Stimulated activated naive CD4-positive, alpha-beta T cell (primary cell): ENCODE data around the gene LPP.

ENCODE experiments used
- DNase-seq, 6 experiments: peaks; one replicate each; lab custom pipeline; 2025; lab: John Stamatoyannopoulos, UW

The LPP gene

GRCh38 chr3:188137051-188137450, 16.9 kb upstream of the LPP start:
- DNase-seq, result no peak

DNA sequence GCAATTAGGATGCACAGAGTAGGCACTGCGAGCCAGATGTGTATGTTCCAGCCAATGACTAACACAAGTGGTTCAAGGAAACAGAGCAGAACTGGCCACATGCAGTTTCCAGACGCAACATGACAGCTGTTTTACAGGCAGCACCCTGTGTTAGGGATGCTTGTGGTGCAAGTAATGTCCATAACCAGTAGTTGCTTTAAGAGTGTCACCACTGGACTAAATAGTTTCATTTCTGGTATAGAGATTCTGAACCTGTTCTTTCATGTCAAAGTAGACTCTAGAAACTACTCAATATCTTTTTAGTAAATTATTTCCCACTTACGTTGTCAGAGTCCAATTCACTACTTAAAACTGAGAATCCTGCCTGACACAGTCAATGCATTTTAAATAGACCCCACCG, 14.5 kb upstream of the LPP start:
- no peak for DNase-seq

GRCh38 chr3:188146219-188146618, 7.7 kb upstream of the LPP start:
- DNase-seq, result no peak

DNA sequence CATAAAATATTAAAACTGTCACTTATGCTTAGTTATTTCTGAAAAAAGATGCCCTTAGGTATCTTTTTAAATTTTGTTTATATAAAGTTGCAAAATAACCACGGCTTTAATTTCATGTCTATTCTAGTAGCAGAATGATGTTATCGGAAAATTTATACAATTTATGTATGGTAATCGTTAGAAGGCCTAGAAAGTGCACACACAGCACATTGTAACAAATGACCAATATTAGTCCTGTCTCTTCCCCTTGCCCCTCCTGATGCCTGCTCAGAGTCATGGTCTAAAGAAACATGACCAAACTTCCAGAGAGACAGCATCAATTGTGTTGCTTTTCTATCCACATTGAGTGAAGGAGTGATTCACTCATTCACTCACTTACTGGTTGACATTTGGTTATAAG, 6.2 kb upstream of the LPP start:
- DNase-seq, result no peak

GRCh38 chr3:188148318-188148717, 5.6 kb upstream of the LPP start:
- peak in 1 of 6 experiments; percentile 4 for DNase-seq

DNA sequence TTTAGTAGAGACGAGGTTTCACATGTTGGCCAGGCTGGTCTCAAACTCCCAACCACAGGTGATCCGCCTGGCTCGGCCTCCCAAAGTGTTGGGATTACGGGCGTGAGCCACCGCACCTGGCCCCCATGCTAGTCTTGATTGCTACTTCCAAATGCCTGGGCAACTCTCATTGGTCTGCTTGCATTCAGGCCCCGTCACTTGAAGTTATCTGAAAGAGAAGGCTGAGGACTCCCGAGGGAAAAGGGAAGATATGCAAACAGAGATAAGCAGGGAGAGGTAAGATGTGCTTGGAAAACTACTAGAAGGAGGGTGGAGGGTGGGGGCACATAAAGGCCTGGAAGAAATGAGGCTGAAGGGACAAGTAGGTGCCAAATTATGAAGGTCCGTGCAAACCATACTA, 4.4 kb upstream of the LPP start:
- no peak for DNase-seq

DNA sequence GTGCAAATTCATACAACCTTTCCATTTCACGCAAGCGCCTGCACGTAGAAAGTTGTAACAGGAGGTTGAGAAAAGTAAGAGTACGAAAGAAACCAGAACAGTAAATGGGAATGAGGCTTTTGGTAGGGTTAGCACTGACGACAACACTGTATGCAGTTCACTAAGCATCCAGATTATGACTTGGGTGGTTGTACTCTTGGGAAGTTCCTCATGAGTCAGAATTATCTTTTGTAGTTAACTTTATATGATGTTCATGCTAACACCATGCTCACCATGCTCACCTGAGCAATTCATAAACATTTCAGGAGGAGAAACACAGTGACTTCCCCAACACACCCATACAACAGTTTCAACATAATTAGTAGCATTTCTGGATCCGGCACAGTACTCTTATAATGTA, 3.0 kb upstream of the LPP start:
- no peak for DNase-seq

DNA sequence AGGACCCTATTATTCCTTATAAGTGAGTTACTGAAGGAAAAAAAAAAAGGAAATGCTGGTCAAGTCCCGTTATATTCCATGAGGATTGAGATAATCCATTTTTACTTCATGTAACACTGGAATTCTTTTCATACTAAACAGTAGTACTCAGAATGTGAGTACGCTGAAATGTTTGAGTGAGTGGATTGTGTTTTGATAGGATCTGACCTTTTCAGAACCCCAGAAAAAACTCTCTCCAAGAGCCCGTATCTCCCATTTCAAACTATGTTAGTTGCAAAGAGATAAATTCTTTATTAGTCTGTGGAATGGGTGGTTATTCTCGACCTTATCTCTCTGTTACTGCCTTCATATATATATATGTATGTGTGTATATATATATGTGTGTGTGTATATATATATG, 2.5 kb upstream of the LPP start:
- DNase-seq, result no peak

- peak in 3 of 6 experiments; percentile 11 to 23 (median 18) for DNase-seq
These were observed 1.1 kb upstream of the LPP start for GRCh38 chr3:188152660-188153436.

DNA sequence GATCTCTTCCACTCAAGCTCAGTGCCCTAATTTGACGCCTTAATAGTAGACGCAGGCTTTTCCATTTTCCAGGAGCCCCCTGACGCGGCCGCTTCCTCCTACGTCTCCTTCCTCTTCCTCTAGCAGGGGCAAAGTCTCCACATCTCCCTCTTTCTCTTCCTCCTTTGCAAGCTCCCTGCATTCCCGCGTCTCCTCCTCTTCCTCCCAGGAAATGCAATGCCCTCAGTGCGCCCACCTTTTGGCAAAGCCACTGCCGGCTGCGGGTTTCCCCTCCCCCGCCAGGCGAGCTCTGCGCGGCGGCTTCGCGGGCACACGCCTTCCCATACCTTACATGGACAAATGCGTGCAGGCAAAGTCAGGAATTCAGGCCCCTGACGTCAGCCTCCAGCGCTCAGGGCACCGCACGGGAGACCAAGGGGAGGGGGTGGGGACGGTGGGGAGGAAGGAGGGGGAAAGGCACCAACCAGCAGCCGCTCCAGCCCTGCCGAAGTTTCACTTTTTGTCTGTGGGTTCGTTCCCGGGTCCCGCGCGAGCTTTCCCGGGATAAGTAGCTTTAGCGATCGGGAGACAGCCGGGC, 432 bp upstream of the LPP start:
- DNase-seq, result peak in 5 of 6 experiments; percentile 15 to 71 (median 54)

DNA sequence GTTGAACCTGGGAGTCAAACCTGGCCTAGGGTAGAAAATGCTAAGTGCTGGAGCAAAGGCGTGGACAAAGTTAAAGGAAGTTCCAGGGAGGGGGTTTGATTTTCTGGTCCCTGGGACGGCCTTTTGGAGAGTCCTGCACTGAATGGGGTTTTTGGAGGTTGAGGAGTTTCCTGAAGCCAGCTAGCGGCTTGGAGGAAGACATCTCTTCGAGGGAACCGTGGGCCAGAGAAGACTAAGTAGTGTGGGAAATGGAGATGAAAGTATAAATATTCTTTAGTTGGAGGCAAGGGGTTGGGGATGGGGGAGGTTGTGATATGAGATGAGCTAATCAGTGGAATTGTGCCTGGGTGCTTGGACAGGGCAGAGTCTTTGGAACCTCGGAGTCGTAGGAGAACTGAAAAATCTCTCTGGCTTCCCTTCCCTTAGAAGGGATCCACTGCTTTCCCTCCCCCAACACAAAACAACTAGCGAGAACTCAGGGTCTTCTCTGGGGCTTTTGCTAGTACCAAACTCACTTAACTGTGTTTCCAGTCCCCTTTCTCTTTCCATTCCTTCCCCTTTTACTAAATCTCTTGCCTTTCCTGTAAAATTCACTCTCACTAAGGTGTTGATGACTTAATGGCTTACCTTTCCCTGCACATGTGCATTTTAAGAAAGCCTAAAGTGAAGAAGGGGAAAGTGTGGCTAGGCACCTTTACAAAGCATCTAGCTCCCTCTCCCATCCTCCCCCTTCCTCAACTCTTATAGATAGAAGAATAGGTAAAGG, 1.0 kb downstream of the LPP start:
- no peak for DNase-seq

DNA sequence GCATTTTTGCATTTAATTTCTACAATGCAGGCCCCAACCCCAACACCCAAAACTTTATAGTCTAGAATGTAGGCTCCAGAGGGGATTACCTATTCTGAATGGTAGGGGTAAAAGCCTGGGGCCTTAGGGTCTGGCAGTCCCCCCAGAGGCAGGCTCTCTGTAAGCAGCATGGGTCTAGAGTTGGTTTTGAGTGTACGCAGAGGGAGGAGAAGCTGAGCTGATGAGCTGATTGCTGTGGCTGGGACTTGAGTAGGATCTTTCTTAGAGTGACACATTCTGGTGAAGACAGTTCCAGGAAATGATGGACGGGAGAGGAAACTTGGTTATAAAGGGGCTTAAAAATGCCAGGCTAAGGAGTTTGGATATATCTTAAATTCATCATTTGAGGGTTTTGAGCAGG, 2.1 kb downstream of the LPP start:
- no peak for DNase-seq

GRCh38 chr3:188157407-188157806, 3.5 kb downstream of the LPP start:
- no peak for DNase-seq

GRCh38 chr3:188157971-188158370, 4.0 kb downstream of the LPP start:
- DNase-seq, result no peak

DNA sequence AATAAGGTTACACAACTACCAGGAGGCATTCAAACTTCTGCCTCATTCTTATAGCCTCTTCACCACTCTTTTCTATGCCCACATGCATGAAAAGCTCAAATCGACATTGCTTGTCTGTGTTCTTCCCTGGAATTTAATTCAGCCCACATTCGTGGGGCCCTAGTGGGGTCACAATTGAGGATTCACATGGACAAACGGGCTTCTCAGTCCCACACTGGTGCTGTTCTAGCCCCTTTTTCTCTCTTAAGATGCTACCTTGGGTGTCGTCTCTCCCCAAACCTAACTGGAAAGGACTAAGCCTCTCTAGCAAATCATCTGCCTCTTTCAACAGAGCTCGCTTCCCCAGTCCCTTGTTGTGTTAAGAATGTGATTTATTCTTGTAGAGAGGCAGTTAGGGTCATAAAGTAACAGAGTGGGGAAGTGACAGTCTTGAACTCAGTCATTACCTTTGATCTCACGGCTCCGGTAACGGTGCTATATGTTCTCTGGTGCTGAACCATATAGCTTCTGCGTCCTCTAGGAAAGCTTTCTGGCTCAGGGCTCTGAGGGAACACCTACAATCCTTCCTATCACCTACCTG, 4.9 kb downstream of the LPP start:
- DNase-seq, result no peak

DNA sequence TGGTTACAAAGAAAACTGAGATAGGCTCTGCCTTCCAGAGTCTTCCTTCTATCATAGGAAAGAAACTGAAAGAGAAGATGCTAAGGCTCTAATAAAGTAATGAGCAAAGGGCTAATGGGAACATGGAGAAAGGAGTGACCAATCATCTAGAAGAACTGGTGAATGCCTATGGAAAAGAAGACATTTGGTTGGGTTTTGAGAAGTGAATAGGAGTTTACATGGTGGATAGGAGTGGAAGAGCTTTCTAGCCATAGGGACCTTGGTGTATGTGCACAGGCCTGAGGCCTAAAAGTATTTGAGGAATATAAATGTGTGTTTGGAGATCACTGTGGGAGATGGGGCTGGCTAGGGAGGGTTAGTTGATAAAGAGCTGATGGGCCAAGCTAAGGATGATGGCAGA, 6.8 kb downstream of the LPP start:
- DNase-seq, result no peak

DNA sequence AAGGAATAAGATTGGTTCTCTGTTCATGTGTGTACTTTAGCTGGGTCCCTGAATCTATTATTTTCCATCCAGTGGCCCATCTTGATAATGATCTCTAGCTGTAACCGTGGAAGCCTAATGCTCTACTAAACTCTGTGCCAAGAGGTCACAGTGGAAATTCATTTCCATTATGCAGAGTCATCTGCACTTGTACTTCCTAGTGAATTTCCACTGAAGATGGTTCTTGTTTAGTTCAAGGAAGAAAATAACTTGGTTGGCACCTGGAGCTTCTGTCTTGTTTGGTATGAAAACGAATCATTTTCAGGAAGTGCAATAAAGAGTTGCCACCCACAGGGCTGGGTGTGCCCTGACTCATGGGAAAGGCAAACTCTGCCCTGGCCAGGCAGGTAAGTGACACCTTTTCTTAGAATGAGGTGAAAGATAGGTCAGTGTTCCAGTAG, 10.3 kb downstream of the LPP start:
- peak in 1 of 6 experiments; percentile 2 for DNase-seq

- no peak for DNase-seq
These were observed 11.6 kb downstream of the LPP start for GRCh38 chr3:188165596-188165995.

GRCh38 chr3:188166441-188166840, 12.5 kb downstream of the LPP start:
- DNase-seq, result no peak

GRCh38 chr3:188168186-188168585, 14.2 kb downstream of the LPP start:
- DNase-seq, result no peak

GRCh38 chr3:188168648-188169047, 14.7 kb downstream of the LPP start:
- DNase-seq, result no peak

DNA sequence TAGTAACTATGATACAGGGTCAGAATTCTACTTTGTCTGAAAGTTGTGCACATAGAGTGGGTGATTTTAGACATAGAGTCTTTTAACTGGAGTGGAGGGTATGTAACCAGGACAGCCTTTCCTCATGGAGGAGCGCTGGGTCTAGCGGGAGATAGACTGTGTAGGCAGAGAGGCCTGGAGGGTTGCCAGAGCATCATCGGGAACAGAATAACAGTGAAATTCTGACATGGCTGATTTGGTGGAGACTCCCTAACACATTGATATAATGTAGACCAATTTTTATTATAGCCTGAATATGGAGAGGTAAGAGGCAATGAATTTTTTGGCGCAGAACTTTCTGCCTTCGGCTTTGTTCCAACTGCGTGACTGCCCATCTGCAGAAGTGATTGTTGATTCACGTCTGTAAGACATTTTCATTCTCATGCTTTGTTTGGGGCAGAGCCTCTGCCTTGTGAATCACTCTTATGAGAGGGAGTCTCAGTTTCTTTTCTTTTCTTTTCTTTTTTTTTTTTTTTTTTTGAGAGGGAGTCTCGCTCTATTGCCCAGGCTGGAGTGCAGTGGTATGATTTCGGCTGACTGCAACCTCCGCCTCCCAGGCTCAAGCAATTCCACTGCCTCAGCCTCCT, 16.0 kb downstream of the LPP start:
- no peak for DNase-seq
